OCI-LY1 (cell line): ENCODE measurements around the gene BACE2.
"Not testable (repeated sequence)": the region's sequence is repeated elsewhere in the genome, so short reads cannot be mapped to it uniquely, and the experiment has no call there.

Source experiments
- H2AFZ ChIP-seq: fragments of 200-600 bp; sonication (generic), shearing (Covaris generic); 2 replicates; pipeline ENCODE4 v1.6.0; 2014; ENCODE audit warnings: antibody characterized with exemption, mild to moderate bottlenecking, low read length
- H3F3A ChIP-seq: fragments of 200-600 bp; sonication (generic), shearing (Covaris generic); 2 replicates; pipeline ENCODE4 v1.6.0; 2014; ENCODE audit warnings: mild to moderate bottlenecking, antibody characterized with exemption, low read length, moderate library complexity; ENCODE audit not compliant: insufficient read depth
- H3K27ac ChIP-seq: fragments of 200-600 bp; sonication (generic); 2 replicates; pipeline ENCODE4 v1.5.1; 2014; ENCODE audit warnings: low read length, mixed run types, mild to moderate bottlenecking, low read depth; ENCODE audit not compliant: poor library complexity, severe bottlenecking
- H3K27me3 ChIP-seq: fragments of 200-600 bp; sonication (generic); 2 replicates; pipeline ENCODE4 v1.6.0; 2014; ENCODE audit warnings: antibody characterized with exemption, mild to moderate bottlenecking, low read length, moderate library complexity; ENCODE audit not compliant: insufficient read depth
- H3K36me3 ChIP-seq: fragments of 200-600 bp; sonication (generic); 2 replicates; pipeline ENCODE4 v1.6.1; 2014; ENCODE audit warnings: mild to moderate bottlenecking, antibody characterized with exemption, low read length, moderate library complexity, mixed read lengths; ENCODE audit not compliant: insufficient read depth
- H3K4me1 ChIP-seq: fragments of 200-600 bp; sonication (generic); 2 replicates; pipeline ENCODE4 v1.5.1; 2014; ENCODE audit warnings: mild to moderate bottlenecking, low read length, moderate library complexity; ENCODE audit not compliant: insufficient read depth, severe bottlenecking
- H3K4me2 ChIP-seq: fragments of 200-600 bp; sonication (generic), shearing (Covaris generic); 2 replicates; pipeline ENCODE4 v1.6.1; 2014; ENCODE audit warnings: low read length
- H3K4me3 ChIP-seq: fragments of 200-600 bp; sonication (generic); 2 replicates; pipeline ENCODE4 v1.5.1; 2014; ENCODE audit warnings: low read length, low read depth, mild to moderate bottlenecking, mixed read lengths; ENCODE audit not compliant: poor library complexity, severe bottlenecking
- H3K79me2 ChIP-seq: fragments of 200-600 bp; shearing (Covaris generic); 2 replicates; pipeline ENCODE4 v1.6.1; 2016; ENCODE audit warnings: mixed run types, low read length, mixed read lengths; ENCODE audit not compliant: insufficient read depth
- H3K9ac ChIP-seq: fragments of 200-600 bp; sonication (generic), shearing (Covaris generic); 2 replicates; pipeline ENCODE4 v1.6.1; 2014; ENCODE audit warnings: mild to moderate bottlenecking, low read length, mixed read lengths
- H3K9me2 ChIP-seq: fragments of 200-600 bp; sonication (generic), shearing (Covaris generic); 2 replicates; pipeline ENCODE4 v1.6.1; 2014; ENCODE audit warnings: low read depth, mild to moderate bottlenecking, low read length, mixed read lengths
- H3K9me3 ChIP-seq: fragments of 200-600 bp; shearing (Covaris generic); 2 replicates; pipeline ENCODE4 v1.6.1; 2014; ENCODE audit warnings: low read length, mixed read lengths
- H4K20me1 ChIP-seq: fragments of 200-600 bp; sonication (generic), shearing (Covaris generic); 2 replicates; pipeline ENCODE4 v1.6.0; 2016; ENCODE audit warnings: mild to moderate bottlenecking, low read length; ENCODE audit not compliant: insufficient read depth
- CTCF ChIP-seq: fragments of 200-600 bp; sonication (generic), shearing (Covaris generic); IDR thresholded peaks from 2 replicates; pipeline ENCODE4 v1.5.1; 2017; ENCODE audit warnings: mild to moderate bottlenecking, antibody characterized with exemption, low read length, moderate library complexity, mixed read lengths
- EZH2 ChIP-seq: fragments of 200-600 bp; sonication (generic), shearing (Covaris generic); IDR thresholded peaks from 2 replicates; pipeline ENCODE4 v1.8.0; 2017; ENCODE audit warnings: borderline replicate concordance, mixed run types, mild to moderate bottlenecking, antibody characterized with exemption, low read length, moderate library complexity, mixed read lengths

Gene BACE2

GRCh38 chr21:41242238-41242829 lies 74.4 kb downstream of the BACE2 start:
- H3F3A ChIP-seq: no peaks in the 10 kb centered on the region
- no peaks in the 10 kb centered on the region for H3K79me2 ChIP-seq
- no peaks in the 10 kb centered on the region for H3K27me3 ChIP-seq
- H4K20me1 ChIP-seq: no peaks in the 10 kb centered on the region
- no peaks in the 10 kb centered on the region for H3K36me3 ChIP-seq
- H2AFZ ChIP-seq: no peak overlapping the region
- no peak overlapping the region for H3K27ac ChIP-seq
- TF ChIP-seq CTCF (no peak), EZH2 (no peak)
- no peak overlapping the region for H3K4me3 ChIP-seq
- H3K9ac ChIP-seq: no peak overlapping the region
- no peaks in the 10 kb centered on the region for H3K9me2 ChIP-seq
- no peak overlapping the region for H3K4me2 ChIP-seq
- no peaks in the 10 kb centered on the region for H3K4me1 ChIP-seq
- no peaks in the 10 kb centered on the region for H3K9me3 ChIP-seq

GRCh38 chr21:41243107-41243506 lies 75.1 kb downstream of the BACE2 start:
- no peak for TF ChIP-seq CTCF
- TF ChIP-seq EZH2: no peak
- Histone ChIP-seq H3K4me2 (no peak overlapping the region), H2AFZ (no peak overlapping the region), H3K79me2 (no peaks in the 10 kb centered on the region), H4K20me1 (no peaks in the 10 kb centered on the region), H3F3A (no peaks in the 10 kb centered on the region), H3K9me3 (no peaks in the 10 kb centered on the region), H3K4me3 (no peak overlapping the region), H3K9ac (no peak overlapping the region), H3K4me1 (no peaks in the 10 kb centered on the region), H3K27me3 (no peaks in the 10 kb centered on the region), H3K9me2 (no peaks in the 10 kb centered on the region), H3K36me3 (no peaks in the 10 kb centered on the region), H3K27ac (no peak overlapping the region)

- H3K9ac ChIP-seq, H3K79me2 ChIP-seq, H3K27ac ChIP-seq, H3K9me2 ChIP-seq, H3F3A ChIP-seq, H4K20me1 ChIP-seq, H3K4me3 ChIP-seq, H3K4me2 ChIP-seq, H3K4me1 ChIP-seq, H3K27me3 ChIP-seq, H3K36me3 ChIP-seq, H3K9me3 ChIP-seq, H2AFZ ChIP-seq: not testable (repeated sequence)
Observed at GRCh38 chr21:41244266-41244880, 76.4 kb downstream of the BACE2 start.
